H9 (cell line): ENCODE data around the gene SIX3. TPM values are rescaled to one million over a fixed set of nuclear protein-coding genes. Genes with fewer than 3 reads are reported as not detected.
A peak's percentile ranks its signal among the peaks of the same experiment; 100 is the strongest.

Experiments used
- DNase-seq: peaks from one replicate; pipeline ENCODE4 v3.0.0-alpha.2; 2017
- H2AFZ ChIP-seq: one replicate; pipeline ENCODE4 v1.6.1; 2013; ENCODE audit warnings: mild to moderate bottlenecking, low read length, control low read depth, moderate library complexity
- H2AK5ac ChIP-seq: 2 replicates; pipeline ENCODE4 v1.6.1; 2013; ENCODE audit warnings: low read length, control low read depth, mixed read lengths; ENCODE audit not compliant: insufficient read length
- H2BK120ac ChIP-seq: one replicate; pipeline ENCODE4 v1.6.1; 2013; ENCODE audit warnings: low read depth, mild to moderate bottlenecking, low read length, control low read depth, inconsistent platforms; ENCODE audit not compliant: poor library complexity, severe bottlenecking
- H2BK12ac ChIP-seq: 2 replicates; pipeline ENCODE4 v1.6.1; 2013; ENCODE audit warnings: low read length, control low read depth, mixed read lengths, low read depth; ENCODE audit not compliant: insufficient read length
- H2BK15ac ChIP-seq: 2 replicates; pipeline ENCODE4 v1.6.1; 2013; ENCODE audit warnings: low read depth, low read length, control low read depth
- H2BK20ac ChIP-seq: one replicate; pipeline ENCODE4 v1.6.1; 2013; ENCODE audit warnings: low read depth, mild to moderate bottlenecking, low read length, control low read depth, inconsistent platforms; ENCODE audit not compliant: poor library complexity, severe bottlenecking
- H2BK5ac ChIP-seq: 2 replicates; pipeline ENCODE4 v1.6.1; 2013; ENCODE audit warnings: low read length, control low read depth, mixed read lengths; ENCODE audit not compliant: insufficient read length
- H3K14ac ChIP-seq: 2 replicates; pipeline ENCODE4 v1.6.1; 2013; ENCODE audit warnings: low read length, control low read depth; ENCODE audit not compliant: insufficient read depth
- H3K18ac ChIP-seq: 2 replicates; pipeline ENCODE4 v1.6.1; 2013; ENCODE audit warnings: low read depth, mild to moderate bottlenecking, mixed read lengths, low read length, control low read depth; ENCODE audit not compliant: insufficient read length
- H3K23ac ChIP-seq: 2 replicates; pipeline ENCODE4 v1.6.1; 2013; ENCODE audit warnings: low read length, control low read depth, mixed read lengths, low read depth; ENCODE audit not compliant: insufficient read length
- H3K23me2 ChIP-seq: 2 replicates; pipeline ENCODE4 v1.6.1; 2013; ENCODE audit warnings: low read depth, mild to moderate bottlenecking, mixed read lengths, low read length, control low read depth; ENCODE audit not compliant: insufficient read length, poor library complexity, severe bottlenecking
- H3K27ac ChIP-seq: 2 replicates; pipeline ENCODE4 v1.5.1; 2013; ENCODE audit warnings: low read length, control low read depth, mixed read lengths, low read depth; ENCODE audit not compliant: insufficient read length
- H3K27me3 ChIP-seq: 2 replicates; pipeline ENCODE4 v1.6.1; 2013; ENCODE audit warnings: low read length, control low read depth, inconsistent platforms; ENCODE audit not compliant: insufficient read depth
- H3K4ac ChIP-seq: 2 replicates; pipeline ENCODE4 v1.6.1; 2013; ENCODE audit warnings: low read depth, mild to moderate bottlenecking, control low read depth, inconsistent platforms, low read length, moderate library complexity
- H3K4me1 ChIP-seq: 2 replicates; pipeline ENCODE4 v1.6.1; 2013; ENCODE audit warnings: low read length, control low read depth, inconsistent platforms; ENCODE audit not compliant: insufficient read depth
- H3K4me2 ChIP-seq: 2 replicates; pipeline ENCODE4 v1.6.1; 2013; ENCODE audit warnings: low read length, control low read depth, mixed read lengths; ENCODE audit not compliant: insufficient read length, insufficient read depth
- H3K56ac ChIP-seq: 2 replicates; pipeline ENCODE4 v1.6.1; 2013; ENCODE audit warnings: low read depth, mild to moderate bottlenecking, mixed read lengths, low read length, control low read depth; ENCODE audit not compliant: insufficient read length
- H3K79me1 ChIP-seq: 2 replicates; pipeline ENCODE4 v1.6.1; 2013; ENCODE audit warnings: low read depth, mild to moderate bottlenecking, moderate library complexity, low read length, control low read depth, inconsistent platforms; ENCODE audit not compliant: insufficient read depth, poor library complexity, severe bottlenecking
- H3K79me2 ChIP-seq: 2 replicates; pipeline ENCODE4 v1.6.1; 2013; ENCODE audit warnings: low read length, control low read depth, inconsistent platforms; ENCODE audit not compliant: insufficient read depth
- H3K9ac ChIP-seq: 2 replicates; pipeline ENCODE4 v1.6.1; 2013; ENCODE audit warnings: low read length, control low read depth, mixed read lengths; ENCODE audit not compliant: insufficient read length; ENCODE audit errors: extremely low read depth
- H3K9me3 ChIP-seq: one replicate; pipeline ENCODE4 v1.6.1; 2013; ENCODE audit warnings: low read depth, low read length, inconsistent platforms; ENCODE audit not compliant: control insufficient read depth
- H3T11ph ChIP-seq: one replicate; pipeline ENCODE4 v1.6.1; 2013; ENCODE audit warnings: mild to moderate bottlenecking, low read length, control low read depth, inconsistent platforms
- H4K20me1 ChIP-seq: one replicate; pipeline ENCODE4 v1.6.1; 2013; ENCODE audit not compliant: control insufficient read depth, insufficient read length, insufficient read depth
- H4K5ac ChIP-seq: 2 replicates; pipeline ENCODE4 v1.6.1; 2013; ENCODE audit warnings: low read depth, mild to moderate bottlenecking, mixed read lengths, low read length, control low read depth; ENCODE audit not compliant: insufficient read length
- H4K8ac ChIP-seq: replicated peaks from 2 replicates; pipeline ENCODE4 v1.6.1; 2013; ENCODE audit warnings: low read length, control low read depth, mixed read lengths, low read depth; ENCODE audit not compliant: insufficient read length
- H4K91ac ChIP-seq: 2 replicates; pipeline ENCODE4 v1.6.1; 2013; ENCODE audit warnings: low read depth, mild to moderate bottlenecking, moderate library complexity, mixed read lengths, low read length, control low read depth; ENCODE audit not compliant: insufficient read length
- H3K27ac Mint-ChIP-seq, 3 experiments: 2 replicates in 2 of 3; 3 replicates in 1 of 3; pipeline ENCODE4 v1.8.0; 2020 to 2021; ENCODE audit warnings: mixed read lengths in 3 of 3, mild to moderate bottlenecking in 1 of 3, moderate library complexity in 1 of 3
- H3K27me3 Mint-ChIP-seq: 2 replicates; pipeline ENCODE4 v1.8.0; 2021; ENCODE audit warnings: low read depth, mild to moderate bottlenecking, moderate library complexity, mixed read lengths
- H3K36me3 Mint-ChIP-seq, 3 experiments: 2 replicates in 2 of 3; 3 replicates in 1 of 3; pipeline ENCODE4 v1.8.0; 2020 to 2021; ENCODE audit warnings: low read depth in 3 of 3, mixed read lengths in 3 of 3; ENCODE audit not compliant: insufficient read depth in 1 of 3
- H3K4me1 Mint-ChIP-seq, 2 experiments: 2 replicates each; pipeline ENCODE4 v1.8.0; 2020; ENCODE audit warnings: mixed read lengths in 2 of 2
- H3K4me3 Mint-ChIP-seq, 2 experiments: 2 replicates in 1 of 2; 3 replicates in 1 of 2; pipeline ENCODE4 v1.8.0; 2020 to 2021; ENCODE audit warnings: mild to moderate bottlenecking in 2 of 2, mixed read lengths in 2 of 2, moderate library complexity in 1 of 2
- H3K9me3 Mint-ChIP-seq, 2 experiments: 2 replicates in 1 of 2; 3 replicates in 1 of 2; pipeline ENCODE4 v1.8.0; 2020; ENCODE audit warnings: mild to moderate bottlenecking in 2 of 2, mixed read lengths in 2 of 2, moderate library complexity in 1 of 2
- WGBS: extraction: QIAGEN DNeasy Blood & Tissue Kit; methylation state at CpG from one replicate; pipeline ENCODE4 v1.1.7; 2013; ENCODE audit warnings: missing lambda C conversion rate, low lambda C conversion rate, mixed read lengths; ENCODE audit not compliant: insufficient read length; ENCODE audit errors: extremely low coverage; 5-methylcytosine and 5-hydroxymethylcytosine counted together
- total RNA-seq: library from RNA; stranded (reverse); gene quantifications from 2 replicates; pipeline ENCODE4 v1.2.1, GENCODE V29; 2021
- TF ChIP-seq, protein P1 (sequence below): fragments of 200-600 bp; sonication (generic); conservative IDR thresholded peaks from 3 replicates; pipeline ENCODE4 v1.8.0; 2021; ENCODE audit warnings: antibody characterized with exemption, mild to moderate bottlenecking

The SIX3 gene
- total RNA-seq, 1 experiment from 2014 or later, result 0.55 TPM

- no peak overlapping the region for H3K4me3 Mint-ChIP-seq
- Histone ChIP-seq H3K56ac (no peak overlapping the region), H3K4me1 (peaks cover 2% of the 10 kb centered on the region; the same call in 1 of the 2 replicates), H3K79me2 (no peaks in the 10 kb centered on the region), H2BK120ac (no peak overlapping the region), H2BK12ac (no peak overlapping the region), H3K27me3 (no peaks in the 10 kb centered on the region), H4K5ac (no peak overlapping the region), H4K8ac (no peak overlapping the region), H3K14ac (no peak overlapping the region), H4K20me1 (no peaks in the 10 kb centered on the region), H2AFZ (no peak overlapping the region), H2AK5ac (no peak overlapping the region), H3K23ac (no peak overlapping the region), H3T11ph (no peak overlapping the region), H3K4ac (no peak overlapping the region), H2BK20ac (no peak overlapping the region), H3K4me2 (no peak overlapping the region), H3K18ac (no peak overlapping the region), H3K9ac (no peak overlapping the region), H3K9me3 (peaks cover 5% of the 10 kb centered on the region), H3K79me1 (no peaks in the 10 kb centered on the region), H2BK15ac (no peak overlapping the region), H3K23me2 (no peaks in the 10 kb centered on the region), H3K27ac (no peak overlapping the region), H2BK5ac (no peak overlapping the region), H4K91ac (no peak overlapping the region)
- TF ChIP-seq, protein P1, sequence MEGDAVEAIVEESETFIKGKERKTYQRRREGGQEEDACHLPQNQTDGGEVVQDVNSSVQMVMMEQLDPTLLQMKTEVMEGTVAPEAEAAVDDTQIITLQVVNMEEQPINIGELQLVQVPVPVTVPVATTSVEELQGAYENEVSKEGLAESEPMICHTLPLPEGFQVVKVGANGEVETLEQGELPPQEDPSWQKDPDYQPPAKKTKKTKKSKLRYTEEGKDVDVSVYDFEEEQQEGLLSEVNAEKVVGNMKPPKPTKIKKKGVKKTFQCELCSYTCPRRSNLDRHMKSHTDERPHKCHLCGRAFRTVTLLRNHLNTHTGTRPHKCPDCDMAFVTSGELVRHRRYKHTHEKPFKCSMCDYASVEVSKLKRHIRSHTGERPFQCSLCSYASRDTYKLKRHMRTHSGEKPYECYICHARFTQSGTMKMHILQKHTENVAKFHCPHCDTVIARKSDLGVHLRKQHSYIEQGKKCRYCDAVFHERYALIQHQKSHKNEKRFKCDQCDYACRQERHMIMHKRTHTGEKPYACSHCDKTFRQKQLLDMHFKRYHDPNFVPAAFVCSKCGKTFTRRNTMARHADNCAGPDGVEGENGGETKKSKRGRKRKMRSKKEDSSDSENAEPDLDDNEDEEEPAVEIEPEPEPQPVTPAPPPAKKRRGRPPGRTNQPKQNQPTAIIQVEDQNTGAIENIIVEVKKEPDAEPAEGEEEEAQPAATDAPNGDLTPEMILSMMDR, result no peak
- WGBS, result no CpG with 5 or more reads among the region's 9 CpGs
- H3K27me3 Mint-ChIP-seq, result peaks cover 14% of the 10 kb centered on the region
- H3K4me1 Mint-ChIP-seq, result peaks cover 14 to 21% of the 10 kb centered on the region in 2 experiments
- DNase-seq, result no peak
- 0 out of 7 replicates have a peak overlapping the region, but pooled peaks of 1 of the 3 experiments have one; percentile 44 for H3K27ac Mint-ChIP-seq
- H3K36me3 Mint-ChIP-seq, result peaks cover 0 to 2% (median 2%) of the 10 kb centered on the region in 3 experiments; a peak in 1 of 7 replicates
- peaks cover 8 to 17% of the 10 kb centered on the region in 2 experiments; a peak in 4 of 5 replicates for H3K9me3 Mint-ChIP-seq
These were observed 42.5 kb downstream of the SIX3 start for GRCh38 chr2:44983836-44984604.
